Mesendoderm (in vitro differentiated cells): ENCODE measurements around the gene CALB2.

Experiments used
- DNase-seq: peaks from one replicate; pipeline ENCODE4 v3.0.0; 2013
- H2AK5ac ChIP-seq: 2 replicates; pipeline ENCODE4 v1.6.1; 2013; ENCODE audit warnings: low read length, inconsistent platforms
- H2BK120ac ChIP-seq: 2 replicates; pipeline ENCODE4 v1.6.1; 2013; ENCODE audit warnings: low read depth, mild to moderate bottlenecking, low read length, moderate library complexity, mixed read lengths
- H2BK15ac ChIP-seq: replicated peaks from 2 replicates; pipeline ENCODE4 v1.6.1; 2013; ENCODE audit warnings: low read depth, mild to moderate bottlenecking, moderate library complexity
- H2BK5ac ChIP-seq: 2 replicates; pipeline ENCODE4 v1.6.1; 2013; ENCODE audit warnings: low read length, inconsistent platforms
- H3K18ac ChIP-seq: 2 replicates; pipeline ENCODE4 v1.6.1; 2013; ENCODE audit warnings: mild to moderate bottlenecking, low read length, mixed read lengths
- H3K23ac ChIP-seq: one replicate; pipeline ENCODE4 v1.6.1; 2013; ENCODE audit warnings: low read length
- H3K27ac ChIP-seq: 2 replicates; pipeline ENCODE4 v1.5.1; 2013; ENCODE audit warnings: low read depth, mild to moderate bottlenecking, inconsistent platforms, low read length, moderate library complexity
- H3K27me3 ChIP-seq: 2 replicates; pipeline ENCODE4 v1.6.1; 2013; ENCODE audit warnings: low read length, control low read depth, mild to moderate bottlenecking, inconsistent platforms; ENCODE audit not compliant: insufficient read depth, poor library complexity
- H3K36me3 ChIP-seq: 2 replicates; pipeline ENCODE4 v1.6.1; 2013; ENCODE audit warnings: low read length, inconsistent platforms; ENCODE audit not compliant: control insufficient read depth, insufficient read depth
- H3K4ac ChIP-seq: one replicate; pipeline ENCODE4 v1.6.1; 2013; ENCODE audit warnings: low read depth, mild to moderate bottlenecking, low read length, moderate library complexity
- H3K4me1 ChIP-seq: 2 replicates; pipeline ENCODE4 v1.6.1; 2013; ENCODE audit warnings: low read depth, low read length, inconsistent platforms; ENCODE audit not compliant: control insufficient read depth
- H3K4me2 ChIP-seq: 2 replicates; pipeline ENCODE4 v1.6.1; 2013; ENCODE audit warnings: low read length
- H3K4me3 ChIP-seq: 2 replicates; pipeline ENCODE4 v1.5.1; 2013; ENCODE audit warnings: mild to moderate bottlenecking, low read length
- H3K56ac ChIP-seq: one replicate; pipeline ENCODE4 v1.6.1; 2013; ENCODE audit warnings: low read length
- H3K79me1 ChIP-seq: 2 replicates; pipeline ENCODE4 v1.6.1; 2013; ENCODE audit warnings: low read length, inconsistent platforms
- H3K79me2 ChIP-seq: 2 replicates; pipeline ENCODE4 v1.6.1; 2013; ENCODE audit warnings: mild to moderate bottlenecking, low read length; ENCODE audit not compliant: control insufficient read depth, insufficient read depth
- H3K9ac ChIP-seq: 2 replicates; pipeline ENCODE4 v1.6.1; 2013; ENCODE audit warnings: low read length, inconsistent platforms
- H4K5ac ChIP-seq: one replicate; pipeline ENCODE4 v1.6.1; 2013; ENCODE audit warnings: low read length
- H4K8ac ChIP-seq: one replicate; pipeline ENCODE4 v1.6.1; 2013; ENCODE audit warnings: low read depth, mild to moderate bottlenecking, control low read depth, low read length, moderate library complexity
- WGBS: extraction: QIAGEN DNeasy Blood & Tissue Kit; methylation state at CpG from one replicate; pipeline ENCODE4 v1.1.7; 2013; ENCODE audit warnings: low lambda C conversion rate, missing lambda C conversion rate; ENCODE audit not compliant: insufficient coverage; ENCODE audit errors: extremely low coverage; 5-methylcytosine and 5-hydroxymethylcytosine counted together

CALB2 gene

GRCh38 chr16:71383054-71383773, 24.7 kb downstream of the CALB2 start:
- no peaks in the 10 kb centered on the region for H3K79me2 ChIP-seq
- WGBS = no CpG with 5 or more reads among the region's 11 CpGs
- no peak overlapping the region for H3K9ac ChIP-seq
- H4K5ac ChIP-seq = no peak overlapping the region
- no peak overlapping the region for H2BK15ac ChIP-seq
- H3K4ac ChIP-seq = no peak overlapping the region
- no peaks in the 10 kb centered on the region for H3K27me3 ChIP-seq
- H3K79me1 ChIP-seq = no peaks in the 10 kb centered on the region
- no peak overlapping the region for H3K27ac ChIP-seq
- peaks cover 10% of the 10 kb centered on the region for H3K4me1 ChIP-seq
- H2BK120ac ChIP-seq = no peak overlapping the region
- no peak overlapping the region for H3K18ac ChIP-seq
- no peak overlapping the region for H3K4me2 ChIP-seq
- H3K4me3 ChIP-seq = no peak overlapping the region
- H2AK5ac ChIP-seq = no peak overlapping the region
- H3K36me3 ChIP-seq = no peaks in the 10 kb centered on the region
- H2BK5ac ChIP-seq = no peak overlapping the region
- H4K8ac ChIP-seq = no peak overlapping the region
- no peak overlapping the region for H3K56ac ChIP-seq
- H3K23ac ChIP-seq = no peak overlapping the region
- DNase-seq = peak; percentile 84

GRCh38 chr16:71384073-71384724, 25.7 kb downstream of the CALB2 start:
- Histone ChIP-seq H3K18ac (no peak overlapping the region), H3K79me1 (no peaks in the 10 kb centered on the region), H3K36me3 (no peaks in the 10 kb centered on the region), H2BK5ac (no peak overlapping the region), H4K5ac (no peak overlapping the region), H3K56ac (no peak overlapping the region), H4K8ac (no peak overlapping the region), H3K4me2 (no peak overlapping the region), H3K27me3 (no peaks in the 10 kb centered on the region), H3K27ac (no peak overlapping the region), H2AK5ac (peak overlapping the region; percentile 90), H2BK120ac (no peak overlapping the region), H3K4me1 (peaks cover 10% of the 10 kb centered on the region), H3K9ac (no peak overlapping the region), H3K4ac (no peak overlapping the region), H3K4me3 (no peak overlapping the region), H3K79me2 (no peaks in the 10 kb centered on the region), H3K23ac (no peak overlapping the region), H2BK15ac (no peak overlapping the region)
- 100% methylated on average over 2 of the region's 10 CpGs for WGBS
- no peak for DNase-seq

GRCh38 chr16:71387045-71387871, 28.7 kb downstream of the CALB2 start:
- peak overlapping the region; percentile 45 for H3K23ac ChIP-seq
- no peak overlapping the region for H3K4me3 ChIP-seq
- H2AK5ac ChIP-seq = no peak overlapping the region
- H3K56ac ChIP-seq = peak overlapping the region; percentile 7
- H2BK120ac ChIP-seq = no peak overlapping the region
- no CpG with 5 or more reads among the region's 9 CpGs for WGBS
- no peak overlapping the region for H4K8ac ChIP-seq
- H3K4me1 ChIP-seq = peaks cover 10% of the 10 kb centered on the region
- no peak overlapping the region for H3K4ac ChIP-seq
- H4K5ac ChIP-seq = no peak overlapping the region
- no peaks in the 10 kb centered on the region for H3K79me2 ChIP-seq
- H2BK15ac ChIP-seq = no peak overlapping the region
- no peak overlapping the region for H3K27ac ChIP-seq
- no peak overlapping the region for H2BK5ac ChIP-seq
- H3K27me3 ChIP-seq = no peaks in the 10 kb centered on the region
- H3K9ac ChIP-seq = no peak overlapping the region
- H3K79me1 ChIP-seq = no peaks in the 10 kb centered on the region
- no peak overlapping the region for H3K4me2 ChIP-seq
- no peak overlapping the region for H3K18ac ChIP-seq
- no peaks in the 10 kb centered on the region for H3K36me3 ChIP-seq
- peak; percentile 64 for DNase-seq

DNA sequence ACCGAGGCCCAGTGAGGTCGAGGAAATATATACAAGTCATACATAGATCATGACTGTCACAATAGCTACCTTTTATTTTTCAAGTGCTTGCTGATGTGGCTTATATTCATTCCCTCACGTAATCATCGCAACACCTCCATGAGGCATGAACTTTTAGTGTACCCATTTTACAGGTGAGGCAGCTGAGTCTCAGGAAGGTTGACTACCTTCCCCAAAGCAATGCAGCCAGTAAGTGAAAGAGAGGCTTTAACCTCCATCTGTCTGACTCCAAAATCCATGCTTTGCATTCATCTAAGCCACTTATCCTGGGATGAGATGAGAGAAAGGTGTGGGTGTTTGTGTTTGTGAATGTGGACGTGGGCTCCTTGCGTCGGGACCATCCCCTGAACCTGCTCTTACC, 30.8 kb downstream of the CALB2 start:
- H3K4me1 ChIP-seq = peaks cover 10% of the 10 kb centered on the region
- H2BK15ac ChIP-seq = no peak overlapping the region
- H3K23ac ChIP-seq = no peak overlapping the region
- no peaks in the 10 kb centered on the region for H3K27me3 ChIP-seq
- no peak for DNase-seq
- no peak overlapping the region for H3K56ac ChIP-seq
- WGBS = no CpG with 5 or more reads among the region's 7 CpGs
- H4K5ac ChIP-seq = no peak overlapping the region
- H3K4me2 ChIP-seq = no peak overlapping the region
- H3K4ac ChIP-seq = no peak overlapping the region
- H4K8ac ChIP-seq = no peak overlapping the region
- H3K18ac ChIP-seq = no peak overlapping the region
- H2BK5ac ChIP-seq = no peak overlapping the region
- no peaks in the 10 kb centered on the region for H3K36me3 ChIP-seq
- H3K79me2 ChIP-seq = no peaks in the 10 kb centered on the region
- H3K9ac ChIP-seq = no peak overlapping the region
- H3K4me3 ChIP-seq = no peak overlapping the region
- no peak overlapping the region for H2AK5ac ChIP-seq
- H3K27ac ChIP-seq = no peak overlapping the region
- no peaks in the 10 kb centered on the region for H3K79me1 ChIP-seq
- H2BK120ac ChIP-seq = no peak overlapping the region

GRCh38 chr16:71396594-71396993, 38.1 kb downstream of the CALB2 start:
- no peaks in the 10 kb centered on the region for H3K4me1 ChIP-seq
- no peak overlapping the region for H3K56ac ChIP-seq
- H3K4me2 ChIP-seq = no peak overlapping the region
- H3K79me1 ChIP-seq = no peaks in the 10 kb centered on the region
- no peak overlapping the region for H4K5ac ChIP-seq
- H3K27me3 ChIP-seq = no peaks in the 10 kb centered on the region
- H3K18ac ChIP-seq = no peak overlapping the region
- no peak overlapping the region for H2BK15ac ChIP-seq
- H3K36me3 ChIP-seq = no peaks in the 10 kb centered on the region
- no peak overlapping the region for H3K4me3 ChIP-seq
- no peak overlapping the region for H3K9ac ChIP-seq
- H2AK5ac ChIP-seq = no peak overlapping the region
- H3K79me2 ChIP-seq = no peaks in the 10 kb centered on the region
- no peak overlapping the region for H2BK5ac ChIP-seq
- no peak overlapping the region for H3K4ac ChIP-seq
- H3K27ac ChIP-seq = no peak overlapping the region
- WGBS = no CpG with 5 or more reads among the region's 10 CpGs
- DNase-seq = no peak
- H4K8ac ChIP-seq = no peak overlapping the region
- H2BK120ac ChIP-seq = no peak overlapping the region
- H3K23ac ChIP-seq = no peak overlapping the region
